CD8-positive, alpha-beta memory T cell (primary cell): ENCODE results near the gene KIF3A. TPM values are rescaled to one million over a fixed set of nuclear protein-coding genes. Genes with fewer than 3 reads are reported as not detected.
A peak's percentile ranks its signal among the peaks of the same experiment; 100 is the strongest.

Experiments
- CTCF ChIA-PET: fragments of 350-600 bp; sonication (Branson Sonifier 250); formaldehyde crosslinking; loops from one replicate; lab custom pipeline; 2021; ENCODE audit warnings: antibody characterized with exemption; lab: Charles Lee
- POLR2A ChIA-PET: fragments of 350-600 bp; sonication (Branson Sonifier 250); formaldehyde crosslinking; loops from one replicate; lab custom pipeline; 2021; ENCODE audit warnings: antibody characterized with exemption; lab: Charles Lee
- DNase-seq, 5 donors: peaks; one replicate each; pipeline versions ENCODE4 v3.0.0 to v3.0.0-alpha.2; 2020 to 2022; ENCODE audit warnings: mixed read lengths in 1 of 5
- H3K27ac ChIP-seq: one replicate; pipeline ENCODE4 v1.7.0; 2013; ENCODE audit warnings: low read depth, mild to moderate bottlenecking, low read length, moderate library complexity
- H3K27me3 ChIP-seq: 2 replicates; pipeline ENCODE4 v1.7.0; 2013; ENCODE audit warnings: low read length, mild to moderate bottlenecking; ENCODE audit not compliant: insufficient read depth, poor library complexity, severe bottlenecking
- H3K36me3 ChIP-seq: 2 replicates; pipeline ENCODE4 v1.7.0; 2013; ENCODE audit warnings: mild to moderate bottlenecking, low read length, moderate library complexity; ENCODE audit not compliant: insufficient read depth
- H3K4me1 ChIP-seq: 2 replicates; pipeline ENCODE4 v1.7.0; 2013; ENCODE audit warnings: mild to moderate bottlenecking, low read length, moderate library complexity; ENCODE audit not compliant: insufficient read depth
- H3K4me3 ChIP-seq: 2 replicates; pipeline ENCODE4 v1.7.0; 2013; ENCODE audit warnings: mild to moderate bottlenecking, low read length
- H3K9me3 ChIP-seq: 2 replicates; pipeline ENCODE4 v1.7.0; 2013; ENCODE audit warnings: mild to moderate bottlenecking, low read length
- H3K27ac Mint-ChIP-seq, 8 donors: one replicate each; pipeline ENCODE4 v1.8.0; 2020 to 2021; ENCODE audit warnings: mixed read lengths in 8 of 8, mild to moderate bottlenecking in 6 of 8, inconsistent platforms in 3 of 8, moderate library complexity in 3 of 8
- H3K27me3 Mint-ChIP-seq, 2 donors: one replicate each; pipeline ENCODE4 v1.8.0; 2020 to 2021; ENCODE audit warnings: mixed read lengths in 2 of 2, mild to moderate bottlenecking in 1 of 2, moderate library complexity in 1 of 2
- H3K36me3 Mint-ChIP-seq, 3 donors: one replicate each; pipeline ENCODE4 v1.8.0; 2020 to 2021; ENCODE audit warnings: mixed read lengths in 3 of 3, inconsistent platforms in 1 of 3, mild to moderate bottlenecking in 1 of 3
- H3K4me1 Mint-ChIP-seq, 3 donors: one replicate each; pipeline ENCODE4 v1.8.0; 2020 to 2021; ENCODE audit warnings: mixed read lengths in 3 of 3, inconsistent platforms in 1 of 3, mild to moderate bottlenecking in 1 of 3
- H3K4me3 Mint-ChIP-seq, 7 donors: one replicate each; pipeline ENCODE4 v1.8.0; 2020 to 2021; ENCODE audit warnings: mixed read lengths in 7 of 7, mild to moderate bottlenecking in 6 of 7, moderate library complexity in 4 of 7, inconsistent platforms in 2 of 7
- H3K9me3 Mint-ChIP-seq, 5 donors: one replicate each; pipeline ENCODE4 v1.8.0; 2020 to 2022; ENCODE audit warnings: mixed read lengths in 5 of 5, mild to moderate bottlenecking in 3 of 5, moderate library complexity in 2 of 5, inconsistent platforms in 1 of 5
- polyA plus RNA-seq: library from polyadenylated mRNA; unstranded; fragments of 300-500 nt; fragmentation: Illumina TruSeq; gene quantifications from one replicate; pipeline ENCODE4 v1.2.3, GENCODE V29; 2021
- total RNA-seq, 2 experiments: library from RNA; stranded (reverse); gene quantifications; one replicate each; pipeline ENCODE4 v1.2.3, GENCODE V29; 2021

Gene KIF3A
- total and polyA plus RNA-seq, 3 experiments from 2014 or later: 15.9 to 23.3 (median 21.1) TPM

- H3K27me3 Mint-ChIP-seq: peaks cover 0 to 4% of the 10 kb centered on the region in 2 donors
- Histone ChIP-seq H3K36me3 (no peaks in the 10 kb centered on the region), H3K27ac (no peak overlapping the region), H3K4me1 (no peaks in the 10 kb centered on the region), H3K4me3 (peak overlapping the region; percentile 57), H3K27me3 (no peaks in the 10 kb centered on the region), H3K9me3 (no peaks in the 10 kb centered on the region)
- ChIA-PET POLR2A (interaction anchor here (1.1 to 2.2 kb wide), 4 partner anchors 9 to 217 kb away, joined by 3 to 29 read pairs (median 5); partner anchors contain the start of genes KIF3A and SEPTIN8), CTCF (interaction anchor here (0.7 to 4.4 kb wide), 11 partner anchors 9 to 119 kb away, joined by 3 to 29 read pairs (median 5); partner anchors contain the start of genes GDF9, KIF3A and UQCRQ)
- peaks cover 7 to 29% (median 9%) of the 10 kb centered on the region in 3 donors for H3K4me1 Mint-ChIP-seq
- no peak for DNase-seq
- H3K9me3 Mint-ChIP-seq: no peaks in the 10 kb centered on the region
- H3K36me3 Mint-ChIP-seq: peaks cover 0 to 9% (median 0%) of the 10 kb centered on the region in 3 donors
- H3K4me3 Mint-ChIP-seq: peak overlapping the region; percentile 64 to 93 (median 82)
- peak overlapping the region in 6 of 8 donors; percentile 7 to 91 (median 72) for H3K27ac Mint-ChIP-seq
Observed at GRCh38 chr5:132746592-132746953, 9.2 kb upstream of the KIF3A start.

- H3K9me3 Mint-ChIP-seq: no peaks in the 10 kb centered on the region
- Histone ChIP-seq H3K27ac (no peak overlapping the region), H3K4me3 (no peak overlapping the region), H3K4me1 (no peaks in the 10 kb centered on the region), H3K9me3 (no peaks in the 10 kb centered on the region), H3K27me3 (no peaks in the 10 kb centered on the region), H3K36me3 (no peaks in the 10 kb centered on the region)
- H3K4me1 Mint-ChIP-seq: peaks cover 0 to 13% (median 7%) of the 10 kb centered on the region in 3 donors
- H3K4me3 Mint-ChIP-seq: no peak overlapping the region
- peaks cover 0 to 4% of the 10 kb centered on the region in 2 donors for H3K27me3 Mint-ChIP-seq
- POLR2A ChIA-PET: no interaction called here
- H3K36me3 Mint-ChIP-seq: no peaks in the 10 kb centered on the region
- CTCF ChIA-PET: no interaction called here
- no peak for DNase-seq
- no peak overlapping the region for H3K27ac Mint-ChIP-seq
Observed at GRCh38 chr5:132744659-132745058, 7.3 kb upstream of the KIF3A start.

- POLR2A ChIA-PET: no interaction called here
Observed at GRCh38 chr5:132742626-132743025, 5.3 kb upstream of the KIF3A start.

GRCh38 chr5:132742158-132742557, 4.8 kb upstream of the KIF3A start:
- H3K36me3 Mint-ChIP-seq: peaks cover 0 to 4% (median 0%) of the 10 kb centered on the region in 3 donors
- no peak overlapping the region for H3K27ac Mint-ChIP-seq
- no peak overlapping the region for H3K4me3 Mint-ChIP-seq
- no peak for DNase-seq
- H3K9me3 Mint-ChIP-seq: no peaks in the 10 kb centered on the region
- no peaks in the 10 kb centered on the region for H3K27me3 ChIP-seq
- no peak overlapping the region for H3K27ac ChIP-seq
- no peaks in the 10 kb centered on the region for H3K36me3 ChIP-seq
- H3K4me1 ChIP-seq: peaks cover 7% of the 10 kb centered on the region
- no peak overlapping the region for H3K4me3 ChIP-seq
- CTCF ChIA-PET: interaction anchor here (1.9 kb wide), 1 partner anchor 78 kb away, joined by 3 read pairs; no protein-coding TSS in a partner anchor
- peaks cover 13 to 16% (median 16%) of the 10 kb centered on the region in 3 donors for H3K4me1 Mint-ChIP-seq
- POLR2A ChIA-PET: no interaction called here
- H3K27me3 Mint-ChIP-seq: peaks cover 0 to 4% of the 10 kb centered on the region in 2 donors
- H3K9me3 ChIP-seq: no peaks in the 10 kb centered on the region

More at GRCh38 chr5:132742626-132743025, 5.3 kb upstream of the KIF3A start:
- H3K4me1 Mint-ChIP-seq: peaks cover 9 to 13% (median 12%) of the 10 kb centered on the region in 3 donors
- DNase-seq: no peak
- no peaks in the 10 kb centered on the region for H3K36me3 Mint-ChIP-seq
- H3K27me3 Mint-ChIP-seq: peaks cover 0 to 4% of the 10 kb centered on the region in 2 donors
- Histone ChIP-seq H3K9me3 (no peaks in the 10 kb centered on the region), H3K4me3 (no peak overlapping the region), H3K4me1 (peaks cover 6% of the 10 kb centered on the region), H3K27me3 (no peaks in the 10 kb centered on the region), H3K36me3 (no peaks in the 10 kb centered on the region), H3K27ac (no peak overlapping the region)
- H3K27ac Mint-ChIP-seq: peak overlapping the region in 1 of 8 donors; percentile 58
- CTCF ChIA-PET: interaction anchor here (1.9 kb wide), 1 partner anchor 78 kb away, joined by 3 read pairs; no protein-coding TSS in a partner anchor
- H3K9me3 Mint-ChIP-seq: no peaks in the 10 kb centered on the region
- H3K4me3 Mint-ChIP-seq: no peak overlapping the region

- Mint-ChIP-seq H3K4me3 (peak overlapping the region in 1 of 7 donors; percentile 87), H3K27me3 (peaks cover 0 to 4% of the 10 kb centered on the region in 2 donors), H3K4me1 (peaks cover 34 to 35% (median 34%) of the 10 kb centered on the region in 3 donors), H3K27ac (peak overlapping the region in 2 of 8 donors; percentile 64 to 91), H3K9me3 (no peaks in the 10 kb centered on the region), H3K36me3 (peaks cover 0 to 4% (median 1%) of the 10 kb centered on the region in 3 donors)
- Histone ChIP-seq H3K4me3 (no peak overlapping the region), H3K4me1 (peaks cover 21% of the 10 kb centered on the region), H3K36me3 (no peaks in the 10 kb centered on the region), H3K27me3 (no peaks in the 10 kb centered on the region), H3K9me3 (no peaks in the 10 kb centered on the region), H3K27ac (no peak overlapping the region)
- ChIA-PET POLR2A (interaction anchor here (3.1 kb wide), 1 partner anchor 8 kb away, joined by 29 read pairs; the partner anchor contains the start of gene CCNI2), CTCF (interaction anchor here (3.1 kb wide), 1 partner anchor 7 kb away, joined by 25 read pairs; the partner anchor contains the start of gene CCNI2)
- no peak for DNase-seq
Observed at GRCh38 chr5:132739232-132739631, 1.9 kb upstream of the KIF3A start.

- Histone ChIP-seq H3K4me3 (peak overlapping the region; percentile 81), H3K9me3 (no peaks in the 10 kb centered on the region), H3K36me3 (no peaks in the 10 kb centered on the region), H3K4me1 (peaks cover 21% of the 10 kb centered on the region), H3K27me3 (no peaks in the 10 kb centered on the region), H3K27ac (no peak overlapping the region)
- H3K27me3 Mint-ChIP-seq: peaks cover 0 to 4% of the 10 kb centered on the region in 2 donors
- peaks cover 37 to 42% (median 41%) of the 10 kb centered on the region in 3 donors for H3K4me1 Mint-ChIP-seq
- no peak for DNase-seq
- ChIA-PET POLR2A (interaction anchor here (1.0 to 3.1 kb wide), 4 partner anchors 9 to 242 kb away, joined by 3 to 29 read pairs (median 3); partner anchors contain the start of genes CCNI2, GDF9 and UQCRQ), CTCF (interaction anchor here (0.8 to 3.1 kb wide), 7 partner anchors 9 to 237 kb away, joined by 3 to 25 read pairs (median 4); partner anchors contain the start of gene CCNI2)
- H3K36me3 Mint-ChIP-seq: peaks cover 0 to 15% (median 1%) of the 10 kb centered on the region in 3 donors
- peak overlapping the region; percentile 84 to 97 (median 93) for H3K27ac Mint-ChIP-seq
- H3K4me3 Mint-ChIP-seq: peak overlapping the region; percentile 87 to 97 (median 93)
- no peaks in the 10 kb centered on the region for H3K9me3 Mint-ChIP-seq
Observed at GRCh38 chr5:132737982-132738681, 786 bp upstream of the KIF3A start.

- H3K4me3 Mint-ChIP-seq: peak overlapping the region in 1 of 7 donors; percentile 35
Observed at GRCh38 chr5:132734687-132735086, 2.7 kb downstream of the KIF3A start.

More at GRCh38 chr5:132734687-132735086, 2.7 kb downstream of the KIF3A start:
- H3K4me3 ChIP-seq: no peak overlapping the region
- no peaks in the 10 kb centered on the region for H3K36me3 ChIP-seq
- H3K4me1 ChIP-seq: peaks cover 21% of the 10 kb centered on the region
- ChIA-PET CTCF (interaction anchor here (0.6 kb wide), 1 partner anchor 105 kb away, joined by 3 read pairs; no protein-coding TSS in a partner anchor), POLR2A (no interaction called here)
- no peaks in the 10 kb centered on the region for H3K9me3 Mint-ChIP-seq
- DNase-seq: no peak
- no peak overlapping the region for H3K27ac Mint-ChIP-seq
- H3K36me3 Mint-ChIP-seq: peaks cover 0 to 32% (median 6%) of the 10 kb centered on the region in 3 donors
- no peaks in the 10 kb centered on the region for H3K27me3 ChIP-seq
- no peak overlapping the region for H3K27ac ChIP-seq
- H3K4me1 Mint-ChIP-seq: peaks cover 40 to 48% (median 48%) of the 10 kb centered on the region in 3 donors
- no peaks in the 10 kb centered on the region for H3K27me3 Mint-ChIP-seq
- no peaks in the 10 kb centered on the region for H3K9me3 ChIP-seq
